EL (cell line): ENCODE data around the gene SCGB1A1.
"Not testable (repeated sequence)": the region's sequence is repeated elsewhere in the genome, so short reads cannot be mapped to it uniquely, and the experiment has no call there.

Experiments used
- DNase-seq: peaks from one replicate; pipeline ENCODE4 v3.0.0-alpha.2; 2016

The SCGB1A1 gene

GRCh38 chr11:62418733-62419132, at the start of gene SCGB1A1:
Gene SCGB1A1 (plus strand): TSS chr11:62419033. CDS start chr11:62419096, 63 bp downstream.
- no peak for DNase-seq

- peak; percentile 12 for DNase-seq
Measured at GRCh38 chr11:62370743-62371440, 47.9 kb upstream of the SCGB1A1 start.

GRCh38 chr11:62372871-62373270, 46.0 kb upstream of the SCGB1A1 start:
- DNase-seq, result no peak

GRCh38 chr11:62373464-62374119, 45.2 kb upstream of the SCGB1A1 start:
- no peak for DNase-seq

- DNase-seq, result no peak
Measured at GRCh38 chr11:62374801-62375200, 44.0 kb upstream of the SCGB1A1 start.

- peak; percentile 51 for DNase-seq
Measured at GRCh38 chr11:62378459-62379063, 40.3 kb upstream of the SCGB1A1 start.

- DNase-seq, result not testable (repeated sequence)
Measured at GRCh38 chr11:62379586-62379985, 39.2 kb upstream of the SCGB1A1 start.

- peak; percentile 74 for DNase-seq
Measured at GRCh38 chr11:62380821-62381245, 38.0 kb upstream of the SCGB1A1 start.

- DNase-seq, result no peak
Measured at GRCh38 chr11:62383822-62384221, 35.0 kb upstream of the SCGB1A1 start.

GRCh38 chr11:62386083-62386482, 32.8 kb upstream of the SCGB1A1 start:
- DNase-seq, result not testable (repeated sequence)

GRCh38 chr11:62387381-62387780, 31.5 kb upstream of the SCGB1A1 start:
- DNase-seq, result no peak

- DNase-seq, result no peak
Measured at GRCh38 chr11:62388999-62389398, 29.8 kb upstream of the SCGB1A1 start.

GRCh38 chr11:62390237-62390636, 28.6 kb upstream of the SCGB1A1 start:
- DNase-seq, result no peak

- DNase-seq, result no peak
Measured at GRCh38 chr11:62390722-62391121, 28.1 kb upstream of the SCGB1A1 start.

- no peak for DNase-seq
Measured at GRCh38 chr11:62391642-62392425, 27.0 kb upstream of the SCGB1A1 start.

GRCh38 chr11:62392506-62392905, 26.3 kb upstream of the SCGB1A1 start:
- no peak for DNase-seq

- no peak for DNase-seq
Measured at GRCh38 chr11:62393061-62393611, 25.7 kb upstream of the SCGB1A1 start.

- DNase-seq, result no peak
Measured at GRCh38 chr11:62393735-62394134, 25.1 kb upstream of the SCGB1A1 start.

GRCh38 chr11:62394825-62395538, 23.9 kb upstream of the SCGB1A1 start:
- peak; percentile 85 for DNase-seq

GRCh38 chr11:62395885-62396551, 22.8 kb upstream of the SCGB1A1 start:
- DNase-seq, result no peak
